GM21717 (cell line): ENCODE measurements around the gene NFATC3.

ENCODE experiments used
- ATAC-seq: cut with Tn5 transposase; IDR thresholded peaks from one replicate; pipeline ENCODE4 v1.9.1; 2021; ENCODE audit warnings: mild to moderate bottlenecking, moderate library complexity; ENCODE audit not compliant: unreplicated experiment

Gene NFATC3

GRCh38 chr16:68085259-68086071, at the start of gene NFATC3:
TSS of gene NFATC3 (plus strand) at chr16:68085370. CDS start at chr16:68085682, 312 bp downstream.
- ATAC-seq = peak; percentile 50

GRCh38 chr16:68037841-68038597, 47.2 kb upstream of the NFATC3 start:
- ATAC-seq = no peak

GRCh38 chr16:68040506-68041288, 44.5 kb upstream of the NFATC3 start:
- ATAC-seq = peak; percentile 79

- ATAC-seq = no peak
Observed at GRCh38 chr16:68041783-68042182, 43.4 kb upstream of the NFATC3 start.

- ATAC-seq = no peak
Observed at GRCh38 chr16:68046106-68046505, 39.1 kb upstream of the NFATC3 start.

GRCh38 chr16:68047987-68048386, 37.2 kb upstream of the NFATC3 start:
- no peak for ATAC-seq

GRCh38 chr16:68049449-68049848, 35.7 kb upstream of the NFATC3 start:
- ATAC-seq = no peak

GRCh38 chr16:68055395-68055794, 29.8 kb upstream of the NFATC3 start:
- no peak for ATAC-seq

- ATAC-seq = no peak
Observed at GRCh38 chr16:68059804-68060203, 25.4 kb upstream of the NFATC3 start.

GRCh38 chr16:68061396-68061795, 23.8 kb upstream of the NFATC3 start:
- no peak for ATAC-seq

GRCh38 chr16:68062910-68063393, 22.2 kb upstream of the NFATC3 start:
- ATAC-seq = no peak

GRCh38 chr16:68064791-68065365, 20.3 kb upstream of the NFATC3 start:
- no peak for ATAC-seq

GRCh38 chr16:68065716-68066305, 19.4 kb upstream of the NFATC3 start:
- no peak for ATAC-seq

- no peak for ATAC-seq
Observed at GRCh38 chr16:68066763-68067162, 18.4 kb upstream of the NFATC3 start.

- ATAC-seq = no peak
Observed at GRCh38 chr16:68068926-68069325, 16.2 kb upstream of the NFATC3 start.

GRCh38 chr16:68069511-68070248, 15.5 kb upstream of the NFATC3 start:
- no peak for ATAC-seq

- no peak for ATAC-seq
Observed at GRCh38 chr16:68070249-68070730, 14.9 kb upstream of the NFATC3 start.

- ATAC-seq = no peak
Observed at GRCh38 chr16:68070806-68071517, 14.2 kb upstream of the NFATC3 start.

GRCh38 chr16:68071518-68071901, 13.7 kb upstream of the NFATC3 start:
- ATAC-seq = no peak
